GM18520 (cell line): Measurements from ENCODE around the gene BPI.
"Not testable (repeated sequence)": the region's sequence is repeated elsewhere in the genome, so short reads cannot be mapped to it uniquely, and the experiment has no call there.

Experiments used
- ATAC-seq: cut with Tn5 transposase; IDR thresholded peaks from one replicate; pipeline ENCODE4 v1.9.1; 2021; ENCODE audit not compliant: unreplicated experiment

BPI gene

DNA sequence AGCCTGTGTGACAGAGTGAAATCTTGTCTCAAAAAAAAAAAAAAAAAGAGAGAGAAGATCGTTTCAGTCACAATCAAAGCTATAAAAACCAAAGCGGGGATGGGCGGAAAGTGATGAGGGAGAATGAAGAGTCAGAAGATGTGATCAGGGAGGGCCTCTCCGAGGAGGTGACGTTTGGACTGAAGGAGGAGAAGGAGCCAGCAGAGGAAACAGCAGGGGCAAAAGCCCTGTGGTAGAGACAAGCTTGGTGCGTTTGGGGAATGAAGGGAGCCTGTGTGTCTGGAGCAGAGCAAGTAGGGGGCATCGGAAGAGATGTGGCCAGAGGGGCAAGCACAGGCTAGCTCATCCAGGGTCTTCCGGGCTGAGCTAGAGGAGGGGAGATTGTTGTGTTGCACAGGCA is 27.9 kb downstream of the BPI start:
- no peak for ATAC-seq

DNA sequence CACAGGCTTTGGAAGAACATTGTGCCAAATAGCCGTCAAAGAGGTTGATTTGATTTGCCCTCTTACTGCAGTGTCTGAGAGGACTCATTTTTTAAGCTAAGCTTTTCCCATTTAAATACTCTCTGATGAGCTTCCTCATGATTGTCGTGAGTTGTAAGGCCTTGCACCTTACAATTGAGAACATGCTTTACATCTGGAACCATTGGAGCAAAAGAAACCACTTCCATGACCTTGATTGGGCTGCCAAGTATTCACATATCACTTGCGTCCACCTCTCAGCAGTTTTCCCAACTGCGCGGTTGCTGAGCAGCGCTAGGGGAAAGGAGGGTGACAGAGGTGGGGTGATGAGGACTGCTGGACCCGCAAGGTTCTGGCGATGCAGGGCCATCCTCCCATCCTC is 30.1 kb downstream of the BPI start:
- no peak for ATAC-seq

DNA sequence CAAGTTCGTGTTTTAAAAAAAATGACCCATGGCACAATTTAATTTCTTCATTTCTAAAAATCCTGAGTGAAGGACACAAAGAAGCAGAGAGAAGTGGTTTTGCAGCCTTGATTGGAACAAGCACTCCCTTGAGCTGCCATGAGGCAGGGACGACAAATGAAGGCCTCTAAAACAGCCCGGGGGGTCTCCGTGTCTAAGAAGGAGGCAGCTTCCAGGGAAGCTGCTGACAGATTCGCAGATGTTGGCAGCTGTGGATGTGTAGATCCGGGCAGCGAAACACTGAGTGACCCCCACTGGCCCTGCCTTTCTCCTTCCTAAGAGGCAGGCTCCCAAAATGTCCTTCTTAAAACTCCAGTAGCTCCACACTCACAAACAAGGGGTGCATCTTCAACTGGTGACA is 32.8 kb downstream of the BPI start:
- no peak for ATAC-seq

DNA sequence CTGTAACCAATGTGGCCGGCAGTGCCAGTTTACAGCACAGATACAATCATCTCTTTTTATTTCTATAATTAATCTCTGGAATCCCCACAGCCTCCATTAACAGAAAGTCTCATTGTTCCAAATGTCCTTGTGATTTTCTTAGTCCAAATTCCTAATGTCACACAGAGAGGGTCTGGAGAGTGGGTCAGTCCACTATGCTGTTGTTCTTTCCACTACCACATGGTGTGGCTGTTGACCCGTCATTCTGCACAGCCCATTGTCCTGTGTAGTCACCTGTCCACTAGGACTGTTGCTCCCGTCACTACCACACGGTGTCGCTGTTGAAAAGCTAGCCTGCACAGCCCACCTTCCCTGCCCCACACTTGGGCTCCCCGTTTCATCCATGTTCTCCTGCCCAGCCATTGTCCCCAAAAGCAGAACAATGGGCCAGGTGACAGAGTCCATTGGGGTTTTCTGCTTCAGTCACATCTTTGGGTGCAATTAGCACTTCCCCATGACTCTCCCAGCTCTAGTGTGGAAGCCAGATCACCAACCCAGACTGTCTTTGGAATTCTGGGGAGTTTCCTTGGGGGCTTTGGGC is 33.7 kb downstream of the BPI start:
- no peak for ATAC-seq

DNA sequence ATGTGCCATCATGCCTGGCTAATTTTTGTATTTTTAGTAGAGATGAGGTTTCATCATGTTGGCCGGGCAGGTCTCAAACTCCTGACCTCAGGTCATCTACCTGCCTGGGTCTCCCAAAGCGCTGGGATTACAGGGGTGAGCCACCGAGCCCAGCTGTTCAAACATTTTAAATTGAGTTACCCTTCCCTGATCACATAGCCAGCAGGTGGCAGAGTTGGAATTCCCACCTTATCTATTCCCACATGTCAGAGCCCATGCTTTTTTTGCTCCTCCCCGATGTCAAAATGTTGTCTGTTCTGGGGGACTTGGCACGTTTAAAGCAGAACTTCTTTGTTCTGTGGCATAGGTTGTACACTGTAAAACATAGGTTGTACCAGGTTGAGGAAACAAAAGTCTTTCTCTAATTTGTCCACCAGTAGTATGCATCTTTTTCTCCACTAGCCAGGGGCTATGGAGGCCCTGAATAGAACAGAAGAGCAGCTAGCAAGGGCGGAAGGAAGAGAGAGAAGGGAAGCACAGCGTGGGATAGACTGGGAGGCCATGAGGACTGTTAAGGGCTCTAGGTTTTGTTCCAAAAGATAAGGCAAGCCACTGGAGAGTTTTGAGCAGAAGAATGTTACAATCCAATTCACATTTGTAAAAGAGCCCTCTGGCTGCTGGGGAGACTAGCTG is 35.0 kb downstream of the BPI start:
- no peak for ATAC-seq

DNA sequence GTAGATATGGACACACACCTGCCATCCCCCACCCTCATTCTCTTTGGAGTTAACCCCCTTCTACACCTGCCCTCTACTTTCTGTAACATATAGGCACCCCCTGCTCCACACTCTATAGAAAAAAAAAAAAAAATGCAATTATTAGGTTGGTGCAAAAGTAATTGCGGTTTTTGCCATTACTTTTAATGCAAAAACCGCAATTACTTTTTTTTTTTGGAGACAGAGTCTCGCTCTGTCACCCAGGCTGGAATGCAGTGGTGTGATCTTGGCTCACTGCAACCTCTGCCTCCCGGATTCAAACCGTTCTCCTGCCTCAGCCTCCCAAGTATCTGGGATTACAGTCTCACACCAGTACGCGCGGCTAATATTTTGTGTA is 35.6 kb downstream of the BPI start:
- not testable (repeated sequence) for ATAC-seq

DNA sequence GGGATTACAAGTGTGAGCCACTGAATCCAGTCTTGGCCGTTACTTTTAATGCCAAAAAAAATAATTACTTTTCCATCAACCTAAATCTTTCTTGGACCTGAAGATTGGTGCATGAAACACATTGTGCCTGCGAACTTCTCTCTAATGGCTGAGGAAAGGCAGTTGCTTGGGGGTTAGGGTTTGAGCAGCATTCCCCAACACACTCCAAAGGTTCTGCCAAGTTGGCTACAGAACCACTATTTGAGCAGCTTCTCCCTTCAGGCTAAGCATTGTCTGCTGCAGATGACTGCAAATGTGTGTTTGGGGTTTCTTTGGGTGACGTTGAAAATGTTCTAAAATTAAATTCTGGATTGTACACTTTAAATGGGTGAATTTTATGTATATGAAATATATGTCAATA is 36.0 kb downstream of the BPI start:
- ATAC-seq, result no peak

DNA sequence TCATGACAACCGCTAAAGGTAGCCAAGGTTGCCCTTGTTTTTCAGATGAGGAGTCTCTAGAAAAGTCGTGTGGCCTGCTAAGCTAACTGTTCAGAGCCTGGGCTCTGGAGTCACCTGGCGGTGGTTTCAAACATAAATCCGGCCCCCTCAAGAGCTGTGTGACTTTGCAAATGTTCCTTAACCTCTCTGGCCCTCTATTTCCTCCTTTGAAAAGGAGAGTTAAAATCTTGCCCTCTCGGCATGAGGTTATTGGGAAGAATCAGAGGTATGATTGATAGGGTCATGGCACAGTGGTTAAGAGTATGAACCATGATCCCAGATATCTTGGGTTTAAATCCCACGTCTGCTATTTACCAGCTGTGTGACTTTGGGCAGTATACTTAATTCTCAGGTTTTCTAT is 36.7 kb downstream of the BPI start:
- no peak for ATAC-seq

DNA sequence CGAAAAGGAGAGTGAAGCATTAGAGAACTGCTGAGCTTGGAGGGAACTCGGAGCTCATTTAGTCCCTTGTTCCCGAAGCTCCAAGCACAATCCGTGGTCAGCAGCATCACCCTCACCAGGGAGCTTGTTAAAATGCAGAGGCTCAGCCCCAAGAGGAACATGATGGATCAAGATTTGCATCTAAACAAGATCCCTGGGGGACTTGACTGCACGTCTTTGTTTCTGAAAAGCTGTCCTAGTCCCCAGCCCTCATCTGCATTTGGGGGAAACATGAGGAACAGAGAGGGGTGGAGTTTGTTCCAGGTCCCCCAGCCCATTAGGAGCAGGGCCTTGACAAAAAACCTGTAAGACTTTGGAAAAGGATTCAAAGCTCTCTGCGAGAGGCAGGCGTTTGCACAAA is 38.3 kb downstream of the BPI start:
- no peak for ATAC-seq

DNA sequence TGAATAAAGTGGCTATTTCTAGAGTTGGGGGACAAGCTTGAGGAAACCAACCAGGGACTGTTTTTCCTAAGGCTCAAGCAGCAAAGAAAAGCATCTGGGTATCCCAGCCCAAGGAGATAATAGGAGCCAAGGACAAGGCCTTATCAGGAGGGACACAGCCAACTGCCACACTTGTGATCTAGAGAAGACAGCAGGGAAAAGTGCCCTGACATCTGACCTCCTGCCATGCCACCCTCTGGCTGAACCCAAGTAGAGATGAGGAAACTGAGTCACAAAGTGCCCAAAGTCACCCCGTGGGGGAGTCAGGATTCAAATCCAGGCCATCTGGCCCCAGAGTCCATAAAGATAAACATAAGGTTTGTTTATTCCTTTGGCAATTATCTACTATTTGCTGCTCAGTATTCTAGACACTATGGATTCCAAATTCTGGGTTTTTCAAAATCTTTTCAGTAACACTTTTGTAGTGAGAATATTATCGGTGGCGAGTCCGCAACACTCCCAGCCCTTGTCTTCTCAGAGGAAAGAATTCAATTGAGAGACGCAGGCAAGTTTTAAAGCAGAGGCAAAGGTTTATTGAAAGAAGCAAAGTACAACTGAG is 38.9 kb downstream of the BPI start:
- no peak for ATAC-seq

DNA sequence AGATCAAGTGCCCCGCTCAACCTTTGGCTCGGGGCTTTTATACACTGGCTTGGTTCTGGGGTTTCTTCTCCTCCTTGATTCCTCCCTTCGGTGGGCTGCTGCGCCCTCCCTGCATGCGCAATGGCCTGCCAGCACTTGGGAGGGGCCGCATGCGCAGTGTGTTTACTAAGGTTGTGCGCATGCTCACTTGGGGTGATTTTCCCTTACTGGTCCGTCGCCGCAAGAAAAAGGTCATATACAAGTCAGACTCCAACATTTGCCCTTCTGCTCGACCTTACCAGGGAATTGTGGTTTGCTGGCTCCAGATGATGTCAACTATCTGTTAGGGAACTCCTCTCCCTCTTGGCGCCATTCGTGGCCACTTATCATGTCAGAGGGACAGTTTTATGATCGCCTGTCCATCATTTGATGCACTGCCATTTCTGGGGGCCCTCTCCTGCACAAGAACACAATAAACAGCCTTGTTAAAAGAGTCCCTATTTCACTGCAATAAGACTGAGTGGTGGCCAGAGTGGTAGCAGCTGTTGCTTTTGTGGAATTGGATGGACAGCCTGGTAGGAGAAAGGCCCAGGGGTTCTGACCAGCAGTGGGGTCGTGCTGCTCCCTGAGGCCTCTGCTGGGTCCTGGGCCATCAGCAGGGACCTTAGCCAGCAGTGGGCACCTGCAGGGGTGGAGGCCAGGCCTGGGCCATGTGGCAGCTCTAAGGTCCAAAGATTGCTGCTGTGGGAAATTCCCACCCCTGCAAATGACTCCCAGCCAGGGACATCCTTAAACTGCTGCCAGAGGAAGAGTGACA is 39.6 kb downstream of the BPI start:
- no peak for ATAC-seq

DNA sequence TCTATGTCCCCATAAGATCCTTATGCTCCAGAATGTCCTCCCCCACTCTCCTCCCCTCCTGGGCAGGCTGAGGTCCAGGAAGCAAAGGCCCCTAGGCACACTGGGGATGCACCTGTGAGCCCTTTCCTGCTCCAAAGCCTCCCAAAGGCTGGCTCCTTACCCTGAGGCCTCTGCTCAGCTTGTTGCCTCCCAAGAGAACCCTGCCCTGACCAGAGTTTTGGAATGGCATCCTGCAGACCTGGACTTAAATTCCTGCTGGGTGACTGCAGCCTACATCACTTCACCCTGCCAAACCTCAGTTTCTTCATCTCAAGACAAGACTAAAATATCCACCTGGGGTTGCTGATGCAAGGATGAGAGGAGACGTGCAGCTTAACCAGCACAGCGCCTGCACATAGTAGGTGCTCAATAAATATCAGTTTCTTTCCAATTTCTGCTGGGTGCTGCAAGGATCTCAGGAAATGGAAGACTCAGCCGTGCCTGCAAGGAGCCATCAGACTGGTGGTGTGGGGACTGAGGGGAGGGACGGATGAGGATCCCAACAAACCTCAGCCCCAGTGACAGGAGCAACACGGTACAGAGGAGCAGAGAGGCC is 40.2 kb downstream of the BPI start:
- ATAC-seq, result no peak

DNA sequence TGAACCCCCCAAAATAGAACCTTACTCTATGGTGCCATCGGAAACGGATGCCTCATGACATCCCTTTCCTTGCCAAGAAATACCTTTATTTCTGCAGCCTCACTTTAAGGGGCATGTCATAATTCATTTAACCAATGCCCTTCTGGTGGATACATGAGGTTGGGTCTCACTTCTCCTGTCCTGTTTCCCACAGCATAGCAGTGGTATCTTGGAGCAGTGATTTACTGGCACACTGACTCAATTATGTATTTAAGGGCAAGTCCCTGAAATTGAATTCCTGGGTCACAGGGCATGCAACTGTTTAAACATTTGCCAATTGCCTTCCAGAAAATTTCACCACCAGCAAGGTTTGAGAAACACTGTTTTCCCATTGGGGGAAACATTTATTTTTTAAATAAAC is 41.7 kb downstream of the BPI start:
- no peak for ATAC-seq

DNA sequence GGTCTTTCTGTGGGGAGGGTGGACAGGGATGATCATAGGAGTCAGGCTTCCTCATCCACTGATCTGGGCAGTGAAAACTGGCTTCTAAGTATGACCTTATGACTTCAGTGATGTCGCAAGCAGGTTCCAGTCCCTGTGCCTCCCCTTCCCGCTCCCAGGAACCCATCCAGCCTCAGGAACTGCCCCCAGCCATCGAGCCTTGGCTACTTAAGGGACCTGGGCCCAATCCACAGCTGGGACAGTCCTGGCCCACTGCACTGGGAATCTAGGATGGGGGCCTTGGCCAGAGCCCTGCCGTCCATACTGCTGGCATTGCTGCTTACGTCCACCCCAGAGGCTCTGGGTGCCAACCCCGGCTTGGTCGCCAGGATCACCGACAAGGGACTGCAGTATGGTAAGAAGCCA is 42.3 kb downstream of the BPI start, which contains the start of gene LBP:
Gene LBP, plus strand, starts transcription at position 236 of the 405 bp plus-strand sequence. Its CDS starts 35 bp downstream, at position 271.
- no peak for ATAC-seq

DNA sequence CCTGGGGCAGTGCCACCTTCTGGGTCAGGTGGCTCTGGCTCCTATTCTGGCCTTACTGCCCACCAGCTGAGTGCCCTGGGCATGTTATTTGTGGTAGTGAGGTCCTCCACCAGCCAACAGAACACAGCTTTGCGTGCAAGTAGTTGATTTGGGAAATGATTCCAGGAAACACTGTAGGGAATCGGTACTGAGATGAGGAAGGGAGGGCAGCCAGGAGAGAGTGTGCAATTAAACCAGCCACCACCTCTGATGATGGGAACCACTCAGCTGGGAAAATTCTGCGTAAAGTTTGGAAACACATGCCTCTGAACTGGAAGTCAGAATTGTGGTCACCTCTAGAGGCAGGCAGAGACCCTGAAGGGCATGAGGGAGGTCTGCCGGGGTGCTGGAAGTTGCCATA is 42.8 kb downstream of the BPI start:
- ATAC-seq, result no peak

DNA sequence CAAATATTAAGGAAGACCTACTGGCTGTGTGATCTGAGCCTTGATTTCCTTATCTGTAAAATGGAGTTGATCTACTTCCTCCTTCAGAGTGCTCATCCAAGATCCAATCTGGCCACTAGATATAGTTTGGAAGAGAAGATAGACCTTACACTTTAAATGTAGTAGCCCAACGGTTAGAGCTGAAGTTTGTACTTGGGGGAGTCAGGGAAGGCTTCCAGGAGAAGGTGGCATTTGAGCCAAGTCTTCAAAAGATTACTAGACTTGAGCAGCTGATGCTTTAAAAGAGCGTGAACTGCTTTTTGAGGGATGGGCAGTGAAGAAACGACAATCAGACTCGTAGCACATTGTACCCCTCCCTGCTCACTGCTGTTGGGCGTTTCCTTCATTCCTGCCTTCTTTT is 45.9 kb downstream of the BPI start:
- no peak for ATAC-seq

DNA sequence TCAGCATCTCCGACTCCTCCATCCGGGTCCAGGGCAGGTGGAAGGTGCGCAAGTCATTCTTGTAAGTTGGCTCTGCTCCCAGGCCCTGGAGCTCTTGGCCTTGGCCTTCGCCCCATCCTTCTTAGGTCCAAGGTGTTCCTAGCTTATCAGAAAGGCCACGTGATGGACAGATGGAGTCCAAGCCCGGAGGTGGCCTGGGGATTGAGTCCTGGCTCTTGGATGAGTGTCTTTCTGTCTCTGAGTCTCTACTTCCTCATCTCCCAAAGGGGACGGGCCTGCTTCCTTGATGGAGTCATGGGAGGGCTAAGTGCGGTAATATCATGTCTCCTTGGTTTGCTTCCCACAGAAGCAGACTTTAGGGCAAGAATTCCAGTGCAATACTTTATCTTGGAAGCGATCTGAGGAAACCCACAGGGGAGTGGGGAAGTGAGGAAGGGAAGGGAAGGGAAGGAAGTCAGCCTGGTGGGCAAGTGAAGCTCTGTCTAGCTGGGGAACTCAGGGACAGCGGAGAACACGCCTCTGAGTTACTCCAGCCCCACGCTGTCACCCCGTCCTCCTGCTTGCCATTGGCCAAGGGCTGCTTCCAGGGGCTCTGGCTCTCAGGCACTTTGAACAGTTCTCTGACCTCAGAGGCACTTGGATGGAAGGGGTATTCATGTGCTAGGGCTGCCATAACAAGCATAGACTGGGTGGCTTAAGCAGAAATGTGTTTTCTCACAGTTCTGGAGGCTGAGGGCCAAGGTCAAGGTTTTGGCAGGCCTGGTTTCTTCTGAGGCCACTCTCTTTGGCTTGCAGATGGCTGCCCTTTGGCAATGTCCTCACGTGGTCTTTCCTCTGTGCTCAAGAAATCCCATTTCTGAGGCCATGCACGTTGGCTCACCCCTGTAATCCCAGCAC is 47.2 kb downstream of the BPI start:
- ATAC-seq, result no peak

DNA sequence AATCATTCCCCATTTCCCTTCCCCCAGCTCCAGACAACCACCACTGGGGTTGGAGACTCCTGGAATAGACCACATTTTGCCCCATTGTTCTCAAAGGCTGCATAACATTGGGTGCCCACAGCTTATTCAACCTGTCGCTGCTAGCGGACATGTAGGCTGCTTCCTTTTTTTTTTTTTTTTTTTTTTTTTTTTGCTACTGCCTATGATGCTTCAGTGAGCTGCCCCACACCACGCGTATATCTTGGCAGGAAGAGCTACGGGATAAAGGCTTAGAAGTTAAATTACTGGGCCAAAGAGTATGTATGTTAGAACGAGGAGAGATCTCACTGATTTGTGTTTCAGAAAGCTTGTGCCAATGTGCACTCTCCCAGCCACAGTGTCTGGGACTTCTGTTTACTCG is 49.4 kb downstream of the BPI start:
- no peak for ATAC-seq

DNA sequence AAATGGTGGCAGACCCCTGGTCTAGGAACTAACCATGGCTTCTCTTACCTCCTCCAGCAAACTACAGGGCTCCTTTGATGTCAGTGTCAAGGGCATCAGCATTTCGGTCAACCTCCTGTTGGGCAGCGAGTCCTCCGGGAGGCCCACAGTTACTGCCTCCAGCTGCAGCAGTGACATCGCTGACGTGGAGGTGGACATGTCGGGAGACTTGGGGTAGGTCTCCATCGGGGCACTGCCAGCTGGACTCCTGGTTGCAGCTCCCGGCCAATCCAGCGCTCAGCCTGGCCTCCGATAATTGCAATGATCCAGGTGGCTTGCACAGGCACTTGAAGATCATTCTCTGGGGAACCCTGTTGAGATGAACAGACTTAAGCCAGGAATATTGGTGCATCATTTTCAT is 50.3 kb downstream of the BPI start:
- ATAC-seq, result no peak

DNA sequence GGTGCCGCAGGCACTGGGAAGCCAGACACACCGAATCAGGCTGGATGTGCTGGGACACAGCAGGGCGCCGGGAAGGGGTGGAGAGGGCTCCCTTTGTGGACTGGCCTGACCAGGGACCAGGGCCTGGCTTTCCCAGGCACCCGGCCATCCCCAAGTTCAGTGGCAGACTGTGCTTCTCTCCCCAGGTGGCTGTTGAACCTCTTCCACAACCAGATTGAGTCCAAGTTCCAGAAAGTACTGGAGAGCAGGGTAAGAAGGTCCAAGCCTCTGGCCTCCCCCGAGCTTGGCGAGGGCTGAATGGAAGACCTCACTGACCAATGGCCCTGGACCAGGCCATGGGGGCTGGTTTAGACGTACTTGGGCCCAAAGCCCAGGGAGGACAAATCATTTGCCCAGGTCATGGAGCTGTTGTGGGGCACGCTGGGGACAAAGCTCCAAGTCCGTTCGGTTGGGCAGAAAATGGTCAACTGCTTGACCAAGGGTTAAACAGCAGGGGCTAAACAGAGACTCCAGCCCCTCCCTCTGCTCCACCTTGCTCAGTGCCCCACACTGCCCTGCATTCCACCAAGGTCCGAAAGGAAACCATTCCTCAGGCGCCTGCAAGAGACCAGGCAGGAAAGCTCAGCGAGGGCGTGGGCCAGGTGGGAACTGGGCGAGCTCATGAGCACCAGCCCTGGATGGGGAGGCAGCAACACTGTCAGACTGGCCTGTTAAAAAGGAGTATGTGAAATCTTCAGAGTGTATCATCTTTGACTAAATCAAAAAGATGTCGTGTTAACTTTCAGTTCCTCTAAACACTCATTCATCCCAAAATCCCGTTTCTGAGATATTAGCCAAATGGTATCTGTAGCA is 51.4 kb downstream of the BPI start:
- ATAC-seq, result no peak
